HL-60 (cell line): ENCODE data around the gene ASRGL1.

Source experiments
- CTCF ChIP-seq: IDR thresholded peaks from one replicate; pipeline ENCODE4 v1.5.1; 2011; ENCODE audit warnings: low read length, control low read depth, inconsistent platforms; ENCODE audit not compliant: insufficient read depth
- GABPA ChIP-seq: IDR thresholded peaks from 2 replicates; pipeline ENCODE4 v1.6.1; 2012; ENCODE audit warnings: low read depth
- POLR2AphosphoS5 ChIP-seq: IDR thresholded peaks from 2 replicates; pipeline ENCODE4 v1.6.1; 2012; ENCODE audit warnings: low read depth

DNA sequence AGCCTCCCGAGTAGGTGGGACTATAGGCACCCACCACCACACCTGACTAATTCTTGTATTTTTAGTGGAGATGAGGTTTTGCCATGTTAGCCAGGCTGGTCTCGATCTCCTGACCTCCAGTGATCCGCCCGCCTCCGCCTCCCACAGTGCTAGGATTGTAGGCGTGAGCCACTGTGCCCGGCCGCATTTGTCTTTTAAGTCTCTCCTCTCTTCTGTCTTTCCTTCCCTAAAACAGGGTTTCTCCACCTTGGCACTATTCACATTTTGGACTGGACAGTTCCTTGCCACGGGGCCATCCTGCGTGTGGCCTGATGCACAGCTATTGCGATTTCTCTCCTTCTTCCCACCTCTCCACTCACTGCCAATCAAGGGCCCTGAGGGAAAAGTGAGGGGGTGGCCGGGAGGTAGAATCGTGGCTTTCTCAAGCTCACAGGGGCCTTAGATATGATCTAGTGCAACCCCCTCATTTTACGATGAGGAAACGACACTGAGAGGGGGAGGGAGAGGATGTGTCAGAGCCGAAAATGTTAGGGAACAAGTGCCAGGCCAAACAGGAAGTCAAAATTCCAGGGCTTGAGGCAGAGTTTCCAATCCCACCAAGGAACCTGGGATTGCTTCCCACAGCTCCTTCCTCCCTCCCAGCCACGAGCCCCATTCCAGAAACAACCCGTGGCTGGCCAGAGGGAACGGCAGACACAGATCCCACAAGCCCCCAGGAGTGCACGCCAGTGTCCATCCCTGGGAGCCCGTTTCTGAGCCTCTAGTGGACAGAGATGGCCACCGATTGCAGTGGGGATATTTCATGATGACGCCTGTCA lies 102.7 kb downstream of the ASRGL1 start:
- TF ChIP-seq CTCF (no peak), GABPA (no peak), POLR2AphosphoS5 (no peak)
